Renal cortical epithelial cell (primary cell): ENCODE data around the gene RASSF1. TPM values are rescaled to one million over a fixed set of nuclear protein-coding genes. Genes with fewer than 3 reads are reported as not detected.

Experiments
- DNase-seq: peaks from one replicate; pipeline ENCODE4 v3.0.0-alpha.2; 2011; ENCODE audit warnings: low read depth
- total RNA-seq: library from RNA; depleted of rRNA; stranded (reverse); fragments of >200 nt; gene quantifications from 2 replicates; pipeline ENCODE4 v1.2.3, GENCODE V29; 2014

The RASSF1 gene
- total RNA-seq, 1 donor from 2014 or later: 17.8 TPM

DNA sequence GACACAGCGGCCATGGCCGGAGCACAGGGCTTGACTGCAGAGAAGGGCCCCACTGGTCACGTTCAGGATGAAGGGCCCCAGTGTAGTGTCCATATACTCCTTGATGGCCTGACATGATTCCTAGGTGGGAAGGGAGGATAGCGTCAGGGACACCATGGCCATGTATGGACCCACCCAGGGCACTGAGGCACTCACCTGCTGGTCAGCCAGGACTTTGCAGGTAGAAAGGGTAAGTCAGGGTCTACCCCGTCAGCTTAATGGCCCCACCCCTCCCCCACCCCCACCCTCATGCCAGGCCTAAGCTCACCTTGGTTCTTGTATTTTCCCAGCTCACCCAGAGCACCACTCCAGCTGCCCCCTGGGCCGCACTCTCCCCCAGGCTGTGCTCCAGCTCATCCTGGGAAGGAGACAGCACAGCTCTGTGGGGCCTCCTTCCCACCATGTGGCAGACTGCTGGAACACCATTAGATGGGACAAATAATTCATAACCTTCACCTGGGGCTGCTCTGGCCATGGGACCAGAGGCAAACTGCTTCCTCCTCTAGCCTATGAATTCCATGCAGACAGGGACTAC is 39.9 kb downstream of the RASSF1 start:
- no peak for DNase-seq

DNA sequence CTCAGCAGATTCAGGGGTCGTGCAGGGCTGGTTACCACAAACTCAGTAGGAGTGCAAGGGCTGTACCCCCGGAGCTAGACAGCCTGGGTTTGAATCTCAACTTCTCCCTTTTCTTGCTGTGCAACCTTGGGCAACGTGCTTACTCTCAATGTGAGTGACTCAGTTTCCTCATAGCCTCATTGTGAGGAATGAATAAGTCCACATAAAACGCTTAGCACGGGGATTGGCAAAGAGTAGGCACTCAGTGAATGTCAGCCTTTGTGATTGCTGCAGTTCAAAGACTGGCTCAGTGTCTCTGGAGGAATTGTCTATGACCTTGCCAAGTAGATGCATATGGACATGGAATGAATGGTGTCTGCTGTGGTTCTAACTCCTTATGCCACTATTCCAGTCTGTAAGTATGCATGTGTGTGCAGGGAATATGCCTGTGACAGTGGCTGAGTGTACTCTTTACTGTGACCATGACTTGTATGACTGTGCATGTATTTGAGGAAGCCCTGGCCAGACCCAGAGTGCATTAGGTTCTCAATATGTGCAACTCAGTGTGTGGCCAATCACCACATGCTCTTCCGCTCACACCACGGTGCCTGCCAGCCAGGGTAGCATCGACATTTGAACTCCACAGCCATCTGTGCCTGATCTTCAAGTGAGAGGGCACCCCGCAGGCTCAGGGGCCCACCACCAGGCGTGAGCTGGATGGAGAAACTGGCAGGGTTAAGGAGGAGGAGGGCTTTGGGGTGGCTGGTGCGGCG is 40.5 kb downstream of the RASSF1 start:
- peak; percentile 38 for DNase-seq

DNA sequence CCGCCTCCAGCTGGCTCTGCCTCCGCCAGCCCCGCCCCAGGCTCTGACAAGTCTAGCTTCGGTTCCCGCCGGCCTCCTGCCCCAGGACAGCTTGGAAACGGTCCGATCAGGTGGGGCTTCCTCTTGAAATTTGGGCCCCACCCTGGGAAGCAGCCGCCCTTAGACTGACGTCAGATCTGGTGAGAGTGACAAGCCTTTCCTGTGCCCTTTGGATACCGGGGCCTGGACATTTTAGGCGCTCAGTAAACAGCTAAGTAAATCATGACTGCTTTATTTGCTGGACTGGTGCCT is 41.1 kb downstream of the RASSF1 start:
- no peak for DNase-seq

- peak; percentile 97 for DNase-seq
Measured at GRCh38 chr3:50298836-50299637, 41.6 kb downstream of the RASSF1 start, which contains the start of the genes HYAL3 and NAA80. Gene HYAL3 (minus strand): TSS chr3:50299405. CDS start chr3:50295602, 3,803 bp downstream. Gene NAA80 (minus strand): TSS chr3:50299405. CDS start chr3:50297463, 1,942 bp downstream.

GRCh38 chr3:50297896-50298725 is 42.5 kb downstream of the RASSF1 start:
- no peak for DNase-seq

- DNase-seq: no peak
Measured at GRCh38 chr3:50297384-50297775, 43.3 kb downstream of the RASSF1 start.

- no peak for DNase-seq
Measured at GRCh38 chr3:50296721-50297383, 43.8 kb downstream of the RASSF1 start.

- no peak for DNase-seq
Measured at GRCh38 chr3:50295553-50296431, 44.8 kb downstream of the RASSF1 start.

DNA sequence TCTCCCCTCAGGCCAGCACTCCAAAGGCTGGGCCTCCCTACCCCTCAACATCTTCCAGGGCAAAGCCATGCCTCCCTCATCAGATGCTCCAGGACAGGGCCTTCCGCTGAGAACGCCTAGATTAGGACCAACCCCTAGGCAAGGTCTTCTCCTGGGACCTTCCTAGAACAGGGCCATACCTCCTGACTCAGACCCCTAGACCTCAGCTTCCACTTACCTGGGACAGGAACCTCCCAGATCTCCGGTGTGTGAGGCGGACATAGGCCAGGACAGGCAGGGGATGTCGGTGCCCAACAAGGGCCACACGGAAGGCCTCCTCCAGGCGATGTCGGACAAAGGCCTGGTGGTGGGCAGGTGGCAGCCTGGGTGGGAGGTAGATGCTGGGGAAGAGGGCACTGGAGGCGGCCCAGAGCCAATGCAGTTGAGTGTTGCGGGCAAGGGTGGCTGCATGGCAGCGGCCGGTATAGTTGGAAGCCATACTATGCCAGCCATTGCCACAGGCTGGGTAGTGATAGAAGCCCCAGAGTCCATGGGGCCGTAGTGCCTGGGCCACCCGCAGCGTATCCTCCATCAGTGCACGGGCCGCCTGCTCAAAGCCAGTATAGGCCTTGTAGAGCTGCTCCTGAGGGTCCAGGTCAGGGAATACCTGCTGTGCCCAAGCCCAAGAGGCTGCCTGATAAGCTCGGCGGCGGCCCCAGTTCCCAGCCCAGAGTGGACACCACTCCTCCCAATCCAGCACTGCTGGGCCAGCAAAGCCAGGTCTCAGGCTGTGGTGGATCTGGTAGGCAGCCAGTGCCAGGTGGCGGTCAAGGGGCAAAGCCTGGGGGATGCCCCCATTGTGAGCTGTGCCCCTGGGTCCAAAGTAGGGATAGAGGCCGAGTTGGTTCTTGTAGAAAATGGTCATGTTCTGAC is 45.9 kb downstream of the RASSF1 start:
- no peak for DNase-seq

DNA sequence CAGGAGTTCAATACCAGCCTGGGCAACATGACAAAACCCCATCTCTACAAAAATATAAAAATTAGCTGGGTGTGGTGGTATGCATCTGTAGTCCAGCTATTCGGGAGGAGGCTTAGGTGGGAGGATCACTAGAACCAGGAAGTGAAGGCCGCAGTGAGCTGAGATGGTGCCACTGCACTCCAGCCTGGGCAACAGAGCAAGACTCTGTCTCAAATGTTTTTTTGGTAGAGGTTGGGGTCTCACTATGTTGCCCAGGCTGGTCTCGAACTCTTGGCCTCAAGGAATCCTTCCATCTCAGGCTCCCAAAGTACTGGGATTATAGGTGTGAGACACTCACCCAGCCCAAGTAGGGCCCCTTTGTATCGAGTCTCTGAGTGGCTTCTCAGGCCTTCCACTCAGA is 46.5 kb downstream of the RASSF1 start:
- no peak for DNase-seq

- no peak for DNase-seq
Measured at GRCh38 chr3:50293079-50293801, 47.4 kb downstream of the RASSF1 start.

GRCh38 chr3:50292159-50293078 is 48.2 kb downstream of the RASSF1 start, which contains the start of gene IFRD2:
Gene IFRD2 (minus strand): TSS chr3:50292429. CDS start chr3:50292274, 155 bp downstream.
- peak; percentile 93 for DNase-seq

- DNase-seq: no peak
Measured at GRCh38 chr3:50290161-50290641, 50.4 kb downstream of the RASSF1 start.

DNA sequence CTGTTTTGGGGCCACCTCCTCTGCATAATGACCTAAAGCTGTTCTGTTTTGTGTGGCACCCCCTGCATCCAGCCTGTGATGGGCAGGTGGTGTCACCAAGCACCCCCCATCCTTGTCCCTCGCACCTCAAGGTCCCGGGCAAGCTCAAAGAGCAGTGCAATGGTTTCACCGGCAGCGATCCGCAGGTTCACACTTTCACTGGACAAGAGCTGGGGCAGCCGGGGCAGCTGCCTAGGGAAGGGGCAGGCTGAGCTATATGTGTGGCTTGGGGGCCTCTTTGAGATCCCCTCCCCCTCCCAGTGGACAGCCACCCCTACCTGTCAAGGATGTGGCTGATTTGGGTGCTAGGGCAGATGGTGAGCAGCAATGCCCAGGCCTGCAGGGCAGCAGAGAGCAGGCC is 51.5 kb downstream of the RASSF1 start:
- no peak for DNase-seq

GRCh38 chr3:50288387-50289007 is 52.1 kb downstream of the RASSF1 start:
- DNase-seq: no peak

DNA sequence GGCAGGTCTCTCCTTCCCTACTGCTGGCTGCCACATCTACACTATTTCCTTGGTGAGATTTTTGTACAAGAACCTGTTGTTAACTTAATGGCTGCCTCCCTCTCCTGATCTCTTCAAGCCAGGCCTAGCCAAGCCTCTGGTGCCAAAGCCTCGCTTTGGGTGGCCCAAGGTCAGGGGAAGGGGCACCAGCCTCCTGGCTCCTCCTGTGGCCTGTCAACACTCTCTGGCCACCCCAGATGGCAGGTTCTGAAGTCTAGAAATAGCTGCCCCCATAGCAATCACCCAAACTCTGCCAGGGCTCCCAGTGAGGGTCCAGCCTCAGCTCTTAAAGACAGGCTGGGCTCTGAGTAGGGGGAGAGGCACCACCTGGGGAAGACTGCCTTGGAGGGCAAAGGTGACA is 53.4 kb downstream of the RASSF1 start:
- no peak for DNase-seq
